ENCODE results near the gene NAA25. TPM values are rescaled to one million over a fixed set of nuclear protein-coding genes. Genes with fewer than 3 reads are reported as not detected.
"Not testable (repeated sequence)": the region's sequence is repeated elsewhere in the genome, so short reads cannot be mapped to it uniquely, and the experiment has no call there.

Gene NAA25
- total RNA-seq, 3 donors from 2014 or later: 16.8 to 29.2 (median 17.9) TPM

DNA sequence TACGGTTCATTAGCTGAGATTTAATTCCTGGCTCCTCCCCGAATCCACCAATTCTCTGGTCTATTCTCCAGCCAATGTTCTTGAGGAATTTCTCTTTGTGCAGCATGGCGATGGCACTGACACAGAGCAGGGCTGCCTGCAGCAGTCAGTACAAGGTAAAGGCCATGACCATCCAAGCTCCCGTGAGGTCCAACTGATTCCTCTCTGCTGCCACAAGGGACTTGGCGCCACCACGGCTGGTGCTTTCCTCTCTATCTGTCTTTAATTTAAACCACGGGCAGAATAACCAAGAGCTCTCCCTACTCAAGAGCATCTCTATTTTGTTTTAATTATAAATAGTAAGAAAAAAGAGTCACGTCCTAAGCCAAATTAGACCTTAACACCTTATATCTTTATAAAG, 107.8 kb downstream of the NAA25 start:
- no peak for ATAC-seq
- TF ChIP-seq, protein P1, sequence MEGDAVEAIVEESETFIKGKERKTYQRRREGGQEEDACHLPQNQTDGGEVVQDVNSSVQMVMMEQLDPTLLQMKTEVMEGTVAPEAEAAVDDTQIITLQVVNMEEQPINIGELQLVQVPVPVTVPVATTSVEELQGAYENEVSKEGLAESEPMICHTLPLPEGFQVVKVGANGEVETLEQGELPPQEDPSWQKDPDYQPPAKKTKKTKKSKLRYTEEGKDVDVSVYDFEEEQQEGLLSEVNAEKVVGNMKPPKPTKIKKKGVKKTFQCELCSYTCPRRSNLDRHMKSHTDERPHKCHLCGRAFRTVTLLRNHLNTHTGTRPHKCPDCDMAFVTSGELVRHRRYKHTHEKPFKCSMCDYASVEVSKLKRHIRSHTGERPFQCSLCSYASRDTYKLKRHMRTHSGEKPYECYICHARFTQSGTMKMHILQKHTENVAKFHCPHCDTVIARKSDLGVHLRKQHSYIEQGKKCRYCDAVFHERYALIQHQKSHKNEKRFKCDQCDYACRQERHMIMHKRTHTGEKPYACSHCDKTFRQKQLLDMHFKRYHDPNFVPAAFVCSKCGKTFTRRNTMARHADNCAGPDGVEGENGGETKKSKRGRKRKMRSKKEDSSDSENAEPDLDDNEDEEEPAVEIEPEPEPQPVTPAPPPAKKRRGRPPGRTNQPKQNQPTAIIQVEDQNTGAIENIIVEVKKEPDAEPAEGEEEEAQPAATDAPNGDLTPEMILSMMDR (IDR thresholded peaks at IDR 0.05): no peak

DNA sequence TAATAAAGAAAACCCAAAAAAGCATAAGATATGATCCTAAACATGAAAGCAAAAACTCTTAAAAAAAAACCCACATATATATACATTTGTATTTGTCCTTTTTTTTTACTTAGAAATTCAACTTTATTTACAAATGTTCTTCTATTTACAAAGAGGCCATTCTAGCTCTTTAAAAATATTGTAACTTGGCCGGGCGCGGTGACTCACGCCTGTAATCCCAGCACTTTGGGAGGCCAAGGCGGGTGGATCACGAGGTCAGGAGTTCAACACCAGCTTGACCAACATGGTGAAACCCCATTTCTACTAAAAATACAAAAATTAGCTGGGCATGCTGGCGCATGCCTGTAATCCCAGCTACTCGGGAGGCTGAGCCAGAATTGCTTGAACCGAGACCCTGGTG, 109.5 kb downstream of the NAA25 start:
- H3K9me3 ChIP-seq; intact Hi-C loops (cut with DNase I, micrococcal nuclease); DNase-seq; H3K4me1 ChIP-seq (ENCODE audit: low read depth); H3K4me3 ChIP-seq; ATAC-seq; H3K36me3 ChIP-seq (ENCODE audit: low read depth): not testable (repeated sequence)

More for the DNA sequence above, 107.8 kb downstream of the NAA25 start:
- no peaks in the 10 kb centered on the region for H3K36me3 ChIP-seq (ENCODE audit: low read depth)
- intact Hi-C loops (cut with DNase I, micrococcal nuclease): no loop called here
- no peaks in the 10 kb centered on the region for H3K9me3 ChIP-seq
- no peaks in the 10 kb centered on the region for H3K4me1 ChIP-seq (ENCODE audit: low read depth)
- no peak for DNase-seq
- H3K4me3 ChIP-seq: no peak overlapping the region

DNA sequence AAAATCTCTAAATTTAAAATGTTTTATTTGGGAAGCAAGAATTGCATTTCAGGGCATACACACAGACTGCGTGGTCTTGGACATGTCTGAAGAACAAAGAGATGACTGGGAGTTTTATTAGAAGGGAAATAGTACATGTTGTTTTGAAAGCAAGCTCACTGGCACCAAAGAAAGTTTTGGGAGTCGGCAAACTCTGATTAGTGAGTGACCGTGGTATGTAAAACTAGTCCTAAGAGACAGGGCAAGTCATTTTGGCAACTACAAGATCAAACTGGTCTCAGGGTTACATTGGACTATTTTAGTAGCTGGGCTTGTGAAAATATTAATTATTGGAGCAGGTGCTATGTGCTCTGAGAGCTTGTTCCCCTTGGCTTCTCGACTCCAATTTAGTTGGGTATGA, 110.6 kb downstream of the NAA25 start:
- H3K9me3 ChIP-seq: no peaks in the 10 kb centered on the region
- H3K4me1 ChIP-seq (ENCODE audit: low read depth): peaks cover 5% of the 10 kb centered on the region
- H3K36me3 ChIP-seq (ENCODE audit: low read depth): no peaks in the 10 kb centered on the region
- intact Hi-C loops (cut with DNase I, micrococcal nuclease): no loop called here
- H3K4me3 ChIP-seq: no peak overlapping the region
- TF ChIP-seq, protein P1 (IDR thresholded peaks at IDR 0.05): no peak
- DNase-seq: no peak
- no peak for ATAC-seq

DNA sequence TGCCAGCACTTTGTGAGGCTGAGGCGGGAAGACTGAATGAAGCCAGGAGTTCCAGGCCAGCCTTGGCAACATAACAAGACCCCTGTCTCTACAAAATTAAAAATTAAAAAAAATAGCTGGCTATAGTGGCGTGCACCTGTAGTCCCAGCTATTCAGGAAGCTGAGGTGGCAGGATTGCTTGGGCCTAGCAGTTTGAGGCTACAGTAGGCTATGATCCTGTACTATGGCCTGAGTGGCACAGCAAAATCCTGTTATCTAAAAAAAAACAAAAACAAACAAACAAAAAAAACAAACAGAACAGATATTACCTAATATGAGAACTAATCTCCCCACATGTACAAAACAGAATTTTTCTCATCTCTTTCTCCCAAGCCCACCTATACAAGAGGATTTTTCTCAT, 111.3 kb downstream of the NAA25 start:
- H3K36me3 ChIP-seq (ENCODE audit: low read depth): no peaks in the 10 kb centered on the region
- DNase-seq (no peak), ATAC-seq (no peak)
- H3K9me3 ChIP-seq: no peaks in the 10 kb centered on the region
- intact Hi-C loops (cut with DNase I, micrococcal nuclease): no loop called here
- TF ChIP-seq, protein P1 (IDR thresholded peaks at IDR 0.05): no peak
- no peak overlapping the region for H3K4me3 ChIP-seq
- H3K4me1 ChIP-seq (ENCODE audit: low read depth): peaks cover 5% of the 10 kb centered on the region

DNA sequence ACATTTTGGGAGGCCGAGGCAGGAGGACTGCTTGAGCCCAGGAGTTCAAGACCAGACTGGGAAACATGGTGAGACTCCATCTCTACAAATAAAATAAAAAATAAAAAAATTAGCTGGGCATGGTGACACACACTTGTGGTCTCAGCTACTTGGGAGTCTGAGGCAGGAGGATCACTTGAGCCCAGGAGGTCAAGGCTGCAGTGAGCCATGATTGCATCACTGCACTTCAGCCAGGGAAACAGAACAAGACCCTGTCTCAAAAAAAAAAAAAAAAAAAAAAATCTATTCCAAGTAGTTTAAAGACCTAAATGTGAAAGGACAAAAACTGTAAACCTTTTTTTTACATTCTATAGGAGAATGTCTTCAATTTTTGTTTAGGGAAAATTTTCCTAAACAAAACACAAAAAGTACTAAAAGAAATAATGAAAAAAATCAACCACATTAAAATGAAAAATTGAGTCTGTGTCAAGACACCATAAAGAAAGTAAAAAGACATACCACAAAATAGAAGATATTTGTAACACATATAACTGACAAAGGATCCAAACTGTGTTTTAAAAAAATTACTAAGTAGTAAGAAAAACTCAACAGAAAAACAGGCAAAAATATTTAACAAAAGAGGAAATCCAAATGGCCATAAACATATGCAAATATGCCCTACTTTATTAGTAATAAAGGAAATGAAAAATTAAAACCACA, 112.7 kb downstream of the NAA25 start:
- Histone ChIP-seq H3K36me3 (ENCODE audit: low read depth) (no peaks in the 10 kb centered on the region), H3K4me3 (no peak overlapping the region), H3K4me1 (ENCODE audit: low read depth) (peaks cover 5% of the 10 kb centered on the region), H3K9me3 (no peaks in the 10 kb centered on the region)
- TF ChIP-seq, protein P1 (IDR thresholded peaks at IDR 0.05): no peak
- intact Hi-C loops (cut with DNase I, micrococcal nuclease): no loop called here
- no peak for DNase-seq
- no peak for ATAC-seq

DNA sequence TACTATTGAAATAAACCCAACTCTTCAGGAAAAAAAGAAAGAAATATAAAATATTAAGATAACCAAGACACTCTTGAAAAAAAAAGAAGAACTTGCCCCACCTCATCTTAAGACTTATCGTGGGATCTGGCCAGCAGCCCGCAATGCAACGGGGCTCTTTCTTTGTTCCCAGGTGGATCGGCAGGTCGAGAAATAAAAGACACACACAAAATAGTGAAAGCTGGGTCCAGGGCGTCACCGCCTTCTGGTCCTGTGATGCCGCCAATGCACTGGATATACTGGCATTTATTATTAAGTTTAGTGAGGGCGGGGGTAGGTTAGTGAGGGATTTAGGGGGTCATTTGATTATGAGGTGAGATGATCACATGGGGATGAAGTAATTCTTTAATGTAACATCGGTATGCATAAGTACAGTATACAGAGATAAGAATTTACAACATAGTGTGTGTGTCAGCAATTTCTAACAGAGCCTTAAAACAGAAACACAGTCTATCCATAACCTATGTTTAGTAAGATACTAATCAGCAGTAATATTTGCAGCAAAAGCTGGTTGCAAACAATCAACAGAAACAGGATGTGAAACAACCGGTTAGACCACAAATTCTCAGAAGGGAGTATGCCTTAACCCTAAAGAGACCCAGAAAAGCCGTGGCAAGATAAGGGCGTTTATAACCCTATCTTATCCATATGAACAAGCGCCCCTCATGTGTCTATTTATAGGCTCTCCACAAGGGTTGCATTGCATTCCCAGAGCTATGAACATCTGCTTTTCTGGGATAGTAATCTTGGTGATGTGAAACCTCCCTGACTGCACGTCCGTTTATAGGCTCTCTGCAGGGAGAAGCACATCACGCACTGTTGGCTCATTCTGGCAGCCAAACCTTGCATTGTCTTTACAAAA, 114.1 kb downstream of the NAA25 start:
- H3K9me3 ChIP-seq; H3K4me3 ChIP-seq; ATAC-seq; intact Hi-C loops (cut with DNase I, micrococcal nuclease); H3K4me1 ChIP-seq (ENCODE audit: low read depth); H3K36me3 ChIP-seq (ENCODE audit: low read depth): not testable (repeated sequence)
- peak in 1 of 3 donors; percentile 24 for DNase-seq
